Measurements from ENCODE around the gene ANXA10.
"Not testable (repeated sequence)": the region's sequence is repeated elsewhere in the genome, so short reads cannot be mapped to it uniquely, and the experiment has no call there.

ANXA10 gene

DNA sequence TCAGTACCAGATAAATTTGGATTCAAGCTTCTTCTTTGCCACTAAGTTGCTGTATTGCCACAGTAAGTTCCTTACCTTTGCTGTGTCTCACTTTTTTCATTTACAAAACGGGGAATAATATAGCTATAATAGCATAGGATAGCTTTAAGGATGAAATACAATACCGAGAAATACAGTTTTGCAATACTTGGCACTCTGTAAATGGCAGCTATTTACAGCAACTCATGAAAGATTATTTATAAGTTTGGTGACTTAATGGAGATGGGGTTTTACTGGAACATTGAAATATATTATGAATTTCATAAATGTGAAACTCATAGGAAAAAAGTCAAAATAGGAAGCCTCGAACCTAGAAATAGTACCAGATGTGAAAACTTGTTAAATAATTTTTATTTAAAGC, 27.6 kb downstream of the ANXA10 start:
- no peak for DNase-seq

- no peak for DNase-seq
These were observed 28.5 kb downstream of the ANXA10 start for GRCh38 chr4:168120811-168121210.

- DNase-seq: no peak
These were observed 31.8 kb downstream of the ANXA10 start for GRCh38 chr4:168124008-168124641.

DNA sequence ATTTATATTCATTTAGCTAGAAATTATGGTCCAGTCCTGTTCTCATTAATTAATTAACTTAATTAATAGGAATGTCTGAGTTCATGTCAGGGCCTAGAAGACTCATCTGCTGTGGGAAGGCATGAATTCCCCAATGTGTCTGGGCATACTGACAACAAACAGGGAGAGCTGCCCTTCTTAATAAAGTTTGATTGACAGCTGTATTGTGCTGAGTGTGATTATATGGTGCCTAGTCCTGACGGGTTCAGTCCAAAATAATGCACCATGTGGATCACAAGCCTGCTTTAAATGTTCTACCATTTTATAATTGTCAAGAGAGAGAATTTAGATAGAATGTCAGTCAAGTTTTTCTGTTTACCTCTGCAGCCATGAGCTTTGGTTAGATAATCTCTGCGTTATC, 34.6 kb downstream of the ANXA10 start:
- DNase-seq: no peak

- DNase-seq: no peak
These were observed 36.3 kb downstream of the ANXA10 start for GRCh38 chr4:168128601-168129000.

DNA sequence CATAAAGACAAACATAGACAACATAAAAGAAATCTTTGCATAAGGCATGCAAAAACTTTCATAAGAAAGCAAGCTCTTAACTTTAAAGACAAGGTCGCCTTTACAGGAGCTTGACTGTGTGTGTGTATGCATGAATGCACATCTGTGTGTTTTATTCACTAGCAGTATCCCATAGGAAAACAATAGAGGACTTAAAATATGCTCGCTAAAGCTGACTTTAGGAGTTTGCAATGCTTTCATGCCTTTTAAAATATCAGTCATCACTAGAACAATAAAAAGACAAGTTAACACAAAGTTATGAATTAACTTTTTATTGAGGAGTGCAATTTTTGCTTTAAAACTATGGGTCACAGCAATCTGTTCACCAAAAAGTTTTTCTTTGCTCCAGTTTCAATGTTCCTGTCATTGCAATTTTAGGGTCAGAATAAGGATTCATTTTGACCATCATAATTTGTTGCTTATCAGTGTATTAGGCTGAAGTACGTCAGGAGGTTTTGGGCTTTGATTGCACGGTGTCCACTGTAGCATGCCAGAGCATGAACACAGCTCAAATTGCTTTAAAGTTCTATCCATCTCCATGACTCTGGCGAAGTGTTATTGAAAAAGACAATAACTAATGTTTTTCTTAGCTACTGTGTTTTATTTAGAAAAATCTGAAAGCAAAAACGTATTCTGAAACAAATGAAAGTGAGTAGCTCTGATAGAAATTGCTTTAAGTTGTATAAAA, 36.9 kb downstream of the ANXA10 start:
- no peak for DNase-seq

DNA sequence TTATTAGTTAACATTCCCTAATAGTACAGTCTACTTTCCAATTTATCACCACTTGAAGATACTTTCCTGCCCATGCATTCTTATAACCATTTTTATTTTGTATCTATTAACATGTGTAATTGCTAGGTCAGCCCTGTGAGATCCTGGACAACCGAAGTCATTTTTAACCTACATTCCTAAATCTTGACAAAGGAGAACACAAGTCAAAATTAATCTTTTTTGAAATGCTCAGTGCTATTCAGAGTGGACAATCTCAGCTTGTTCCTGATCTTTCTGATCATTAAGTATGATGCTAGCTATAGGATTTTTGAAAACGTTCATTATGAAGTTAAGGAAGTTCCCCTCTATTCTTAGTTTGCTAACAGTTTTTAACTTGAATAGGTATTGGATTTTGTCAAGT, 37.5 kb downstream of the ANXA10 start:
- DNase-seq: no peak

DNA sequence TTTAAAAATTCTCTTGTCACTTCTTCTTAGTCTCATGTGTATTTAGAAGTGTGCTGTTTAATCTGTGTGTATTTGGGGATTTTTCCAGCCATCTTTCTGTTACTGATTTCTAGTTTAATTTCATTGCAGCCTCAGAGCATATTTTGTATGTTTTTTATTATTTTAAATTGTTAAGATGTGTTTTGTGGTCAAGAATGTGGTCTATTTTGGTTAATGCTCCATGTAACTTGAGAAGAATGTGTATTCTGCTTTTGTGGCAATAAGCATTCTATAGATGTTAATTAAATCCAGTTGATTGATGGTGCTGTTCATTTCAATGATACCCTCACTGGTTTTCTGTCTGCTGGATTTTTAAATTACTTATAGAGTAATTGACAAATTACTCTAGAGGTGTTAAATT, 38.9 kb downstream of the ANXA10 start:
- no peak for DNase-seq

DNA sequence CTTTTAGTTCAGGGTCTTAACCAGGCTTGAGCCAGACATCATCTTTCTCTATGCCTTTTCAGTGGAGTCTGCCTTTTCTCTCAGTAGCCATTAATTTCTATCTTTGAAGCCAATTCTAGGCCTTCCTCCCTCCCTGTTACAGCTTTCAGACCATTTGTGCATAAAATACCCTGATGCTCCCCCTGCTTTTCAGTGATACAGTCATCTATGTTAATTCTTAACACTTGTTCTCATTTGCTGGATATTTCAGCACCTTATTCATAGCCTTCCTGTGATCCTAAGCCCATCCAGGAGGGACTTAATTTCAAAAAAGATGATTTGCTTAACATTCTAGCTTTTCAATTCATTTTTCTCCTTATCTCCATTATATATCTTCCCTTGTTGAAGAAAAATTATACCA, 42.3 kb downstream of the ANXA10 start:
- no peak for DNase-seq

GRCh38 chr4:168135860-168136259, 43.5 kb downstream of the ANXA10 start:
- DNase-seq: not testable (repeated sequence)

DNA sequence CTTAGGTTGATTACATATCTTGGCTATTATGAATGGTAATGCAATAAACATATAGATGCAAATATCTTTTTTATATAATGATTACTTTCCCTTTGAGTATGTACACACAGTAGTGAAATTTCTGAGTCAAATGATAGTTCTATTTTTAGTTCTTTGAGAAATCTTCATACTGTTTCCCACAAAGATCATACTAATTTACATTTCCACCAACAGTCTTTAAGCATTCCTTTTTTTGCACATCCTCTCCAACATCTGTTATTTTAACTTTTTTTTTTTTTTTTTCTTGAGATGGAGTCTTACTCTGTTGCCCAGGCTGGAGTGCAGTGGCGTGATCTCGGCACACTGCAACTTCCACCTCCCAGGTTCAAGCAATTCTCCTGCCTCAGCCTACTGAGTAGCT, 45.4 kb downstream of the ANXA10 start:
- DNase-seq: not testable (repeated sequence)

DNA sequence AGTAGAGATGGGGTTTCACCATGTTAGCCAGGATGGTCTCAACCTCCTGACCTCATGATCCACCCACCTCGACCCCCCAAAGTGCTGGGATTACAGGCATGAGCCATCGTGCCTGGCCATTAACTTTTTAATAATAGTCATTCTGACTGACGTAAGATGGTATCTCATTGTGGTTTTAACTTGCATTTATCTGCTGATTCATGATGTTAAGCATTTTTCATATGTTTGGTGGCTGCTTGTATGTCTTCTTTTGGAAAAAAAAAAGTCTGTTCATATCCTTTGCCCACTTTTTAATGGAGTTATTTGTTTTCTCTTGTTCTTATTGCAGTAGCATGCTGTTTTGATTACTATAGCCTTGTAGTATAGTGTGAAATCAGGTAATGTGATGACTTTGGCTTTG, 45.8 kb downstream of the ANXA10 start:
- no peak for DNase-seq

DNA sequence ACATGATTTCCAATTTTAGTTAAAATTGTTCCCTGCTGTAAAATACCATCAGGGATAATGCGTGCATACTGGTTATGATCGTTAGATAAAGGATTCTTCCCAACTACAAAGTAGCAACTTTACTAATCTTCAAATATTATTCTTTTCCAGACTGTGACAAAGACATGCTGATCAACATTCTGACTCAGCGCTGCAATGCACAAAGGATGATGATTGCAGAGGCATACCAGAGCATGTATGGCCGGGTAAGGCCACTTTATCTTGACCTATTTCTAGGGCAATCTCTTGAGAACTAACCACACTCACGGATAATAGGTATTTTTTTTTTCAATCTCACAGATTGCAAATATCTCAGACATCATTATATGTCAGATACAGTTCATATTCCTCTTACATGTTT, 47.0 kb downstream of the ANXA10 start:
- DNase-seq: no peak

- no peak for DNase-seq
These were observed 49.4 kb downstream of the ANXA10 start for GRCh38 chr4:168141733-168142132.

- DNase-seq: no peak
These were observed 51.3 kb downstream of the ANXA10 start for GRCh38 chr4:168143601-168144000.

DNA sequence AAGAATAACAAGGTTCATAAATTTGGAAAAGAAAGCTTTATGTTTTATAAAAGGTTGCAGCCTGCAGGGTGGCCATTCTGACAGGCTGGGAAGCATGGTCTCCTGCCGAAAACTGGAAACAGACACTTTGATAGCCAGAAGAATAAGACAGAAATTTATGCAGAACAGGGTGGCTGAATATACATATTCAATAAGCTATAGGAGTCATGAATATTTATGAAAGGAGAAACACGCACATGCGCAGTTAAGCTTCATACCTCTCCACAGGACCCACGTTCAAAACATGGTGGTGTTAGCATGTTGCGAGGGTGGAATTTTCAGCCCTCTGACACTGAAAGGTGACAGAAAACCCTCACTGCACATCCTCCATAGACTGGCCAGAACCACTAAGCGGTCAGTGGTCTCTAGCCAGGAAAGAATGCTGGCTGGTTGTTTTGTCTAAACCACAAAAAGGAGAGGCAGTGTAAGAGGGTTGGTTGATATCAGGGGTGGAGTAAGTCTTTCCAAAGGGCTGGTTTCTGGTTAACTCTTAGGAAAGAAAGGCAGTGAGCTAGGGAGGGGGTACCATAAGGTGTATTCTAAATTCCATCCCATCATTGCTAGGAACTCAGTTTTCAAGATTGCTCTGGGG, 58.2 kb downstream of the ANXA10 start:
- DNase-seq: no peak

DNA sequence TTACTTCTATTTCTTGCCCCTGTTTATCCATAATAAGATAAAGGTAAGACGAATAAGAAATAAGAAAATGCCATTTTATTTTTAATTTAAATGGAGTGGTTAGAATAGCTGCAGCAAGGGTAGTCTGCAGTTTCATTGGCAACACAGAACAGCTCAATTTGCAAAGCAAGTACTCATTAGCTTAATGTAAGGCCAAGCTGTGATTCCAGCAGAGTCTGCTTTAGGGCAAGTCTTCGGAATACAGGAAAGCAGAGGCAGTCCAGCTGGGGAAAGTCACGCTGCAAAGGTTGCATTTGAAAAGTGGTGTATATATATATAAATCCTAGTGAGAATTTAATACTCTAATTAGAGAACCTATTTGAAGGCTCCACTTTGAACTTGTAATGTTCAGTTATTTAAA, 59.0 kb downstream of the ANXA10 start:
- DNase-seq: no peak

- no peak for DNase-seq
These were observed 60.6 kb downstream of the ANXA10 start for GRCh38 chr4:168152837-168153500.

DNA sequence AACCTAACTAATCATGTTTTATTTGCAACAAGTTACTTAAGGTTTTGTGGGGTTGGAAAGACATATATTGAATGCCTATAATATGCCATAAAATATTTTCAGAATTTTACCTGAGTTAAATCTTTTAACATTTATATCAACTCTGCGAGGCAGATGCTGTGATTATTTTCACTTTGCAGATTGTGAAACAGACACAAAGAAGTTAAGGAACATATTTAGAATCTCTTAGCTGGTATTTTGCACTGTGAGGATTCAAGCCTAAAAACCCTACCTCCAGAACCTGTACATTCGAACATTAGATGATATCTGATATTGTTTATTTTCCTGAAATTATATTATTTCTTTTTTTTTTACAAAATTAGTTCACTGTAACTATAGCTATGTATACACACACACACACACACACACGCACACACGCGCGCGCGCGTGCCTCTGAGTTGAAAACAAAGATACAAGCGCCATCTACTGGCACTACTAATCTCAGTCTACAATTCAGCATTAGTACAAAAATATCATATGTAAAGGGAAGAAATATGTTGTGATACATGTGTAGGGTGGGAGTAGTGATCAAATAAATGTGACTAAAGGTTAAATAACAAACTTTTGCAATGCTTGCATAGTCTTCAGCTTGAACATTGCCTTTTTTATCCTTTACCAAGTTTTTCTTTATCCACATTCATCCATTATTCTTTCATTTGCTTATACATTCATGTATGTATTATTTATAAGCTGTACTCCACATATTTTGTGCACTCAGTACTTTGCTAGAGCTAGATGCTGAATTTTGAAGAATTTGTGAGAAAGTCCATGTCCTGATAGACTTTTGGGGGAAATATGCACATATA, 61.5 kb downstream of the ANXA10 start:
- DNase-seq: peak; percentile 43

DNA sequence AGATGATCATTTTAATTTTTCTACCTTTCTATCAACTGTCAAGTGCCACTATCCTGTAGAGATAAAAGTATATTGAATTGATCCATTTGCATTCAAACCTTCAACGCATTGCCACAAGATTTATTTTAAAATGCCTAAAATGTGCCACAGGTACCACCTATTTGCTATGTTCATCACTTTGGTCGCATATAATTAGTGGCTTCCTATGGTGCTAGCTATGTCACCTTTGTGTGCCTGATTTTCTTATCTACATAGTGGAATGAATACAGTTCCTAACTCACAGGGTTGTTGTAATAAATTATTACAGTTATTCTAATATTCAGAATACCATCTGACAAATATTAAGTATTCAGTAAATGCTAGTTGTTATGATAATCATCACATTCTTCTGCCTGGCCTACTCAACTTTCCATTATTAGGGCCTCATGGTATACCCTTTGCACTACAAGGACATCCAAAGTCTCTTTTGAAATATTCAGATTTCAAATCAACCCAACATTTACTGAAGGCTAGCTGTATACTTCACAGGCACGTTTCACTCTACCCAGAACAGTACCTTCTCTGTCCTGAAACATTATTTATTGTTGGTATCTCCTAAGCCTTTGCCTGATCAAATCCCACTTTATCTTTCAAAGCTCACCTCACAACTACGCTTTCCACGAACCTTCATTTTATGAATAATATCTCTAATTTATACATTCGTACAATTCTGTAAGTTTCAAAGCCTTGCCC, 62.4 kb downstream of the ANXA10 start:
- no peak for DNase-seq

GRCh38 chr4:168162604-168163003, 70.3 kb downstream of the ANXA10 start:
- DNase-seq: no peak

GRCh38 chr4:168163106-168163505, 70.8 kb downstream of the ANXA10 start:
- DNase-seq: no peak

Measured in stimulated activated CD4-positive, alpha-beta T cell treated with anti-CD3 and anti-CD28 coated beads, Interleukin-1b, Interleukin-23, amount 100 ng/mL, for 48 hours (primary cell).